Muscle layer of duodenum (tissue), 2 donors: Measurements from ENCODE around the gene GRID1.

ENCODE experiments used
- H3K27ac ChIP-seq: one replicate; pipeline ENCODE4 v1.7.0; 2013; ENCODE audit warnings: mild to moderate bottlenecking, low read length
- H3K27me3 ChIP-seq: one replicate; pipeline ENCODE4 v1.7.0; 2013; ENCODE audit warnings: low read depth, mild to moderate bottlenecking, control low read depth, low read length
- H3K36me3 ChIP-seq, 2 donors: one replicate each; pipeline ENCODE4 v1.7.0; 2013; ENCODE audit warnings: low read length in 2 of 2, control low read depth in 1 of 2, mild to moderate bottlenecking in 1 of 2; ENCODE audit not compliant: insufficient read depth in 2 of 2, control insufficient read depth in 1 of 2
- H3K4me1 ChIP-seq, 2 donors: one replicate each; pipeline ENCODE4 v1.7.0; 2013; ENCODE audit warnings: low read length in 2 of 2, mild to moderate bottlenecking in 2 of 2, control low read depth in 1 of 2, moderate library complexity in 1 of 2; ENCODE audit not compliant: insufficient read depth in 2 of 2, control insufficient read depth in 1 of 2
- H3K4me3 ChIP-seq, 2 donors: one replicate each; pipeline ENCODE4 v1.7.0; 2013; ENCODE audit warnings: low read length in 2 of 2, low read depth in 1 of 2, mild to moderate bottlenecking in 1 of 2
- H3K9me3 ChIP-seq, 2 donors: one replicate each; pipeline ENCODE4 v1.7.0; 2013; ENCODE audit warnings: low read length in 2 of 2, control low read depth in 1 of 2, mild to moderate bottlenecking in 1 of 2; ENCODE audit not compliant: control insufficient read depth in 1 of 2
- donor health status: healthy.

GRID1 gene

DNA sequence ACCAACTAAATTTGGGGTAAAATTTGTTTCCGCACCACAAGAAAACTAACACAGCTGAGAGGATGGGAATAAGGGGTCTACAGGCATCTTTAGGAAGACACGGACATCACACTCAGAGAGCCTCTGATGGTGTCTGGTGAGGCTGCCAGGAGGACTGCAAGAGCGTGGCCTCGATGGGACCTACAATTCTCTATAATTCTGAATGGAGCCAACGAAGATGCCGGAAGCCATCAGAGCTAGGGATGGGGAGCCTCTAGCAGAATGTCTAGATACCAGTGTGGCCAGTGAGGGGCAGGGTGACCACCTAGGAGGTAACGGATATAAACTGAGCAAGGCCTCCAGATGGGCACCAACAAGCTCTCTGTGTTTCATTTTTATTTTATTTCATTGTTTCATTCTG lies 7.5 kb downstream of the GRID1 start:
- H3K4me1 ChIP-seq: peaks cover 0 to 19% of the 10 kb centered on the region in 2 donors
- H3K27ac ChIP-seq: no peak overlapping the region
- H3K27me3 ChIP-seq: peaks cover 12% of the 10 kb centered on the region
- H3K4me3 ChIP-seq: no peak overlapping the region
- H3K9me3 ChIP-seq: no peaks in the 10 kb centered on the region
- no peaks in the 10 kb centered on the region for H3K36me3 ChIP-seq

DNA sequence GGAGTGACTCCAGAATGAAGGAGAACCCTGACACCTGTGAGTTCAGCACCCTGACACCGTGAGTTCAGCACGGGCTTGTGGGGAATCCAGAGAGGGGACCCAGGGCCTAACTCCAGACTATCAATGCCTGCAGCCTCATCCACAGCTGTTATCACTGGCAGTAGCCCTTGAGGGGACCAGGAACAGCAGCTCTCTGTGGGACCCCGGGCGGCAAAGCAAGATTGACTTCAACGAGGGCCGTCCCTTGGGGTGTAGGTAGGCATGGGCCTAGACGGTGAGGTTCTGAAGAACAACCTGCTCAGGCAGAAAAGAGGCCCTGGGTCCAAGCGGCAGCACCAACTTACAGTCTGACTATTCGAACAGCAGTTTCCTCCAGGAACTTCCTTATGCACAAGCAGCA lies 8.9 kb downstream of the GRID1 start:
- peaks cover 0 to 6% of the 10 kb centered on the region in 2 donors for H3K4me1 ChIP-seq

DNA sequence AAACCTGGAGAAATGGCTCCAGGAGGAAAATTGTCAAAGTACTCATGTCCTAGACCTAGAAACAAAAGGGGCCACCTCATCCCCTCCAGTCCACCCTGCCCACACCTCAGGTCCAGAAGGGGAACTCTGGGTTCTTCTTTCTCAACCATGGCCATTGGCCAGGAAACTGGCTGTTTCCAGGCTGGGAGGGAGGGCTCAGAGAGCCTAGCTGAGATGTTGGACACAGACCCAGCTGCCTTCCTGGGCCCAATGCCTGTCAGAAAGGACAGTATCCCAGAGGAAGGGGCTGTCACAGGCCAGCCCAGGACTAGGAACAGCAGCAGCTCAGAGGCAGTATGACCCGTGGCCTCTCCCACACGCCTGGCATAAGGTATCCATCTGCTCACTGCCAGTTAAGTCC lies 9.6 kb downstream of the GRID1 start:
- Histone ChIP-seq H3K27me3 (peaks cover under 1% of the 10 kb centered on the region), H3K4me1 (peaks cover 0 to 6% of the 10 kb centered on the region in 2 donors)

More for the DNA sequence above, 8.9 kb downstream of the GRID1 start:
- Histone ChIP-seq H3K4me3 (no peak overlapping the region), H3K27ac (no peak overlapping the region), H3K9me3 (no peaks in the 10 kb centered on the region), H3K36me3 (no peaks in the 10 kb centered on the region), H3K27me3 (peaks cover 3% of the 10 kb centered on the region)

DNA sequence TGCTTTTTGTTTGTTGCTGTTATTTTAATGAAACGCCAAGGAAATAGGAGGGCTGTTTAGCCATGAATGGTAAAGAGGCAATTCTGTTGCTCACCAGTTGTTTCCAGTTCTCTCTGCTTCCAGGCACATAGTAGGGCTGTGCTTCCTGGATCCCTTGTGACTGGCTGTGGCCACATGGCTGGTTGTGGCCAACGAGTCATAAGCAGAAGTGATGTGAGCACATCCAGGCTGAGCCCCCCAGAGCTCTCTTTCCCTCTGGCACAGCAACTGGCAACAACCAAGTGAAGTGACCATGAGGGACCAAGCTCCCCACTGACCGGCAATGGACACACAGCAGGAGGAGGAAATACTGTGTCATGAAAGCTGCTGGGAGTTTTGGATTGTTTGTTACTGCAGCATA lies 10.3 kb downstream of the GRID1 start:
- H3K4me1 ChIP-seq: peaks cover 0 to 6% of the 10 kb centered on the region in 2 donors
- H3K27me3 ChIP-seq: no peaks in the 10 kb centered on the region
- no peak overlapping the region for H3K27ac ChIP-seq
- H3K9me3 ChIP-seq: no peaks in the 10 kb centered on the region
- no peak overlapping the region for H3K4me3 ChIP-seq
- H3K36me3 ChIP-seq: no peaks in the 10 kb centered on the region

More for the DNA sequence above, 9.6 kb downstream of the GRID1 start:
- Histone ChIP-seq H3K27ac (no peak overlapping the region), H3K9me3 (no peaks in the 10 kb centered on the region), H3K36me3 (no peaks in the 10 kb centered on the region), H3K4me3 (no peak overlapping the region)

DNA sequence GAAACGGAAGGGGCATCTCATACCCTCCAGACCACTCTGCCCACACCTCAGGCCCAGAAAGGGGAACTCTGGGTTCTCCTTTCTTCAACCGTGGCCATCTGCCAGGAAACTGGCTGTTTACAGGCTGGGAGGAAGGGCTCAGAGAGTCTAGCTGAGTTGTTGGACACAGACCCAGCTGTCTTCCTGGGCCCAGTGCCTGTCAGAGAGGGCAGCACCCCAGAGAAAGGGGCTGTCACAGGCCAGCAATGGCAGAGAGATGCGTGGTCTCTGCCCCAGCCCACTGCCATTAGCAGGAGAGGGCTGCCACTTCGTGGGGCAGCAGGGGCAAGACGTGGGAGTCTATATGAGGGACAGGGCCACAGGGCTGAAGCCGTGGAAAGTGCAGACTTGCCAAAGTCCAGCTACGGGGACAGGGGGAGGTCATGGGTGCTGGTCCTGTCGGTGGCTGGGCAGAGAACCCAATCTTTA lies 11.0 kb downstream of the GRID1 start:
- Histone ChIP-seq H3K4me3 (no peak overlapping the region), H3K27me3 (no peaks in the 10 kb centered on the region), H3K4me1 (peaks cover 0 to 6% of the 10 kb centered on the region in 2 donors), H3K9me3 (no peaks in the 10 kb centered on the region), H3K36me3 (no peaks in the 10 kb centered on the region), H3K27ac (no peak overlapping the region)

DNA sequence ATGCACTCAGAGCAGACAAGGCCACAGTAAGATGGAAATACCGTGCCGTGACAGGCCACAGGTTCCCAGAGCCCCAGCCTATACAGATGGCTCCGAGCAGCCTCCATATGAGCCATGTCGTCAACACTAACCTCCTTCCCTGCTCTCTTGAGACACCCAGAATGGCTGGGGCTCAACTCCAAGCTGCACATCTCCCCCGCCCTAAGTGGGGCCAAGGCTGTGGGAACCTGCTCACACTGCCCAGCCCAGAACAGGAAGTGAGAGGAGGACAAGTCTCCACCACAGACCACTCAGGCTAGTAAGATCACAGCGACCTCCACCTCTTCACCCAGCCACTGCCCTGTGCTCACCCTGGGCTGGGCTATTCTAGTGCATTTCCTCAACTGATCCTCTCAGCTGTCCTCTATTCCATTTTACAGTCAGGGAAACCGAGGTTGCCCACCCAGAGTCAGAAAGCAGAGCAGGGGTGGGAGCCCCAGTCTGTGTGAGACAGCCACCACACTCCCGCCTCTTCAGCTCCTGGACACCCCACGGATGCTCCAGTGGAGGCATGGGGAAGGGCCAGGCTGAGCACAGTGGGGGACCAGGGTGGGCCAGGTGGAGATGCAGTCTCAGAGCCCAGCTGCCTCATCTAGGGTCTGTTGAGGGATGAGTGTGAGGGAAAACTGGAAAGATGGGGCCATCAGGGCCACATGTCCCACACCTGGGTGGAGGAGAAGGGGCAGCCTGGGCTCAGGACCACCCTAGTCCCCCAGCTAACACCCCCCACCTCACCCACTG lies 11.6 kb downstream of the GRID1 start:
- H3K4me1 ChIP-seq: peaks cover 0 to 6% of the 10 kb centered on the region in 2 donors
- no peak overlapping the region for H3K27ac ChIP-seq

DNA sequence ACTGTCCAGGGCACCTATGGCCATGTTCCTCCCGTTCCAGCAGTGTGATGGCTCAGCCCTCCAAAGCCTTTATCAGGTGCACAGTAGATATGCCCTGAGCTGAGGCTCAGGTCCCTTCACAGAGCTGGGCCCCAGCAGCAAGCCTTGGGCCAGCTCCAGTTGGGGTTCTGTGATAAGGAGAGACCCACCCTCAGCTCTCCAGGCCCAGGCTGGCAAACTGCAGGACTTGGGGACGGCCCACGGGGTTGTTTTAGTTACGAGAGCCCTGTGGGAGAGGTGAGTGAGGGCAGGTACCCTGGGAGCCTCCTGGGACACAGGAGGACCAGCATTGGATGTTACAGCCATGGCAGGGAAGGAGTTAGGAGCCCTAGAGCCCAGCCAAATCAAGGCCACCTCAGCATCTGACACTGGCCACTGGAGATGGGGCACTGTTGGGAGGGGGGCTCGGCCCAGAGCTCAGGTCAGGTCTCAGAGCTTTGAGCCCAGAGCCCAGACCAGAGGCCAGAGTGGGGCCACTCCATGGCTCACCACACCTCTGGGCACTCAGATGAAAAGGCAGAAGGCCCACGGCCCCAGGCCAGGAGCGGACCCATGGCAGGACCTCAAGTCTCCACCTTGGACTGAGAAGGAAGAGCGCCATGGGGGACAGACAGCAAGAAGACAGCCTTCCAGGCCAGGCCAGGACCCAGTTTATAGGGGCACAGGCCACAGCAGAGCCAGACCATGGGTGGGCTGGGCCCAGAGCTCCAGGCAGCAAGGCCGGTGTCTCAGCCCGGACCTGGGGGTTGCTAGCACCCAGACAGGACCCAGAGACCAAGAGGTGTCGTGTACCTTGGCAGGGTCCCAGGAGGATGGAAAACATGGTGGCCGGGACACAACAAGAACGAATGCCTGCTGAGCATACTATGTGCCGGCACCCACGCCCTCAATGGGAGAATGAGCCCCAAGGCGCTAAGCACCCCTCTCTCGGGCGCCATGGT lies 12.8 kb downstream of the GRID1 start:
- Histone ChIP-seq H3K4me3 (no peak overlapping the region), H3K4me1 (peaks cover 0 to 6% of the 10 kb centered on the region in 2 donors), H3K27me3 (no peaks in the 10 kb centered on the region), H3K27ac (no peak overlapping the region), H3K36me3 (no peaks in the 10 kb centered on the region), H3K9me3 (no peaks in the 10 kb centered on the region)

More for the DNA sequence above, 11.6 kb downstream of the GRID1 start:
- Histone ChIP-seq H3K36me3 (no peaks in the 10 kb centered on the region), H3K4me3 (no peak overlapping the region), H3K9me3 (no peaks in the 10 kb centered on the region), H3K27me3 (no peaks in the 10 kb centered on the region)

DNA sequence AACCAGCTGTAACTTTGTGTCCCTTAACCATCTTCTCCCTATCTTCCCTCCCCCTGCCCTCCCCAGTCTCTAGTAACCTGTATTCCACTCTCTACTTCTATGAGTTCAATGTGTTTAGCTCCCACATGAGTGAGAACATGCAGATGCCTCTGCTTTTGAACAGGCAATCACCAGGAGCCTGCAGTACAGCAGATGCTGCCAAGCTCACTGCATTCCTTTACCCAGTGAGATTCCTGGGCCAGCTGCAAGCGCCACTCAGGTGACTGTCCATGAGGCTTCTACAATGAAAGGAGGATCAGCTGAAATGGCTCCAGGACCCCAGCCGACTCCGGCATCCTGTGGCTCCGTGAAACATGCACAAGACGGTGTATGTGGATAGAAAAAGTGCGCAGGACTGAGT lies 15.7 kb downstream of the GRID1 start:
- Histone ChIP-seq H3K4me1 (no peaks in the 10 kb centered on the region), H3K36me3 (no peaks in the 10 kb centered on the region), H3K27ac (no peak overlapping the region), H3K4me3 (no peak overlapping the region), H3K27me3 (no peaks in the 10 kb centered on the region), H3K9me3 (no peaks in the 10 kb centered on the region)

DNA sequence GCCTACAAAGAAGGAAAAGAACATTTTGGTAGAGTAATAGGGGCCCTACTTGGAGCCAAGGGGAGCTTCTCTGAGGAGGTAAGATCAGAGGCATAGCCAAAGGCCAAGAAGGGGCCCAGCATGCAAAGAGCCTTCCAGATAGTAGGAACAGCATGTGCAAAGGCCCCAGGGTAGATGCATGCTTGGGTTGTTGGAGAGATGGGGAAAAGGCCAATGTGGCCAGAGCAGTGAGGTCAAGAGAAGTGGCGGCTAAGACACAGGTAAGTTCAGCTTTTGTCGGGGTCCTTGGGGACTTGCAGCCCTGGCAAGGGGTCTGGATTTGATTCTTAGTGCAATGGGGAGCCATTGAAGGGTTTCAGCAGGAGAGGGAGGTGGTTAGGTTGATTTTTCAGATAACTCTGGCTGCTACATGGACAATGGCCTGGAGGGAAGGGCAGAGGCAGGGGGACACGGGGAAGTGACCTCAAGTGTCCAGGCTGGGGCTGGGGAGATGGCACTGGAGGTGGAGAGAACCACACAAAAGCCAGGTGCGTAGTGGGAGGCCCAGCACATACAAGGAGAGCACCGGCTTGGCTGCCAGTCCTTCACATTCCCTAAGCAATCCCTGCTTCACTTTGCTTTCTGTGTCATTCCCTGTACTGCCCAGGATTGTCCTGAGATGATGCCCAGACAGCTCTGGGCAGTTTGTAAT lies 16.5 kb downstream of the GRID1 start:
- no peak overlapping the region for H3K27ac ChIP-seq
- no peaks in the 10 kb centered on the region for H3K36me3 ChIP-seq
- H3K4me3 ChIP-seq: no peak overlapping the region
- no peaks in the 10 kb centered on the region for H3K27me3 ChIP-seq
- no peaks in the 10 kb centered on the region for H3K9me3 ChIP-seq
- no peaks in the 10 kb centered on the region for H3K4me1 ChIP-seq

DNA sequence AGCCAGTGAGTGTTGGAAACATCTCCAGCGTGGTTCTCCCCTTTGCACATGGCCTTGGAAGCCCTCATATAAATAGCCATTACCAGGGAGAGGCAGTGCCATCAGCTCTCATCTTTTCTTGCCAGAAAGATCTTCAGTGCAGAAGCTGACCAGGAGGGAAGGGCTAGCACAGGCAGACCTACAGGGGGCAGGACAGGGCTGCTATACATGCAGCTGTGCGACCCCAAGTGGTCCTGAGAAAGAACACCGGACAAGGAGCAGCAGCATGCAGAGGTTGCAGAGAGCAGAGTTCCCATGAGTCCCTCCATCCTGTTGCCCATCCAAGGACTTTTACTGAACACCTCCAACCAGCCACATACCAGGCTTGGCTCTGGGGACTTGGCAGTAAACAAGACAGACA lies 17.1 kb downstream of the GRID1 start:
- no peak overlapping the region for H3K27ac ChIP-seq
- H3K36me3 ChIP-seq: no peaks in the 10 kb centered on the region
- H3K4me1 ChIP-seq: no peaks in the 10 kb centered on the region
- no peak overlapping the region for H3K4me3 ChIP-seq
- H3K27me3 ChIP-seq: no peaks in the 10 kb centered on the region
- no peaks in the 10 kb centered on the region for H3K9me3 ChIP-seq
